Calu3 (cell line): Measurements from ENCODE around the gene PMPCA. TPM values are rescaled to one million over a fixed set of nuclear protein-coding genes. Genes with fewer than 3 reads are reported as not detected.
A peak's percentile ranks its signal among the peaks of the same experiment; 100 is the strongest.

ENCODE experiments used
- BruUV-seq: library from RNA; stranded (reverse); fragments of 400-500 nt; replicated peaks from 2 replicates; lab custom pipeline; 2021; lab: Mats Ljungman, UMichigan
- CTCF ChIA-PET: fragments of 300-600 bp; sonication (Branson Sonifier 250); formaldehyde crosslinking; loops from one replicate; lab custom pipeline; 2022; ENCODE audit warnings: antibody characterized with exemption; lab: Charles Lee
- DNase-seq: peaks from one replicate; pipeline ENCODE4 v3.0.0; 2022
- H3K27ac Mint-ChIP-seq: one replicate; pipeline ENCODE4 v1.8.0; 2022; ENCODE audit warnings: mixed read lengths; ENCODE audit not compliant: unreplicated experiment
- H3K27me3 Mint-ChIP-seq: one replicate; pipeline ENCODE4 v1.8.0; 2022; ENCODE audit warnings: mixed read lengths; ENCODE audit not compliant: unreplicated experiment
- H3K36me3 Mint-ChIP-seq: one replicate; pipeline ENCODE4 v1.8.0; 2022; ENCODE audit warnings: mild to moderate bottlenecking, moderate library complexity, mixed read lengths; ENCODE audit not compliant: insufficient read depth, unreplicated experiment
- H3K4me1 Mint-ChIP-seq: one replicate; pipeline ENCODE4 v1.8.0; 2022; ENCODE audit warnings: mild to moderate bottlenecking, low read depth, mixed read lengths; ENCODE audit not compliant: unreplicated experiment
- H3K4me3 Mint-ChIP-seq: one replicate; pipeline ENCODE4 v1.8.0; 2022; ENCODE audit warnings: mild to moderate bottlenecking, low read depth, moderate library complexity, mixed read lengths; ENCODE audit not compliant: unreplicated experiment
- H3K9me3 Mint-ChIP-seq: one replicate; pipeline ENCODE4 v1.8.0; 2022; ENCODE audit warnings: low read depth, mixed read lengths; ENCODE audit not compliant: unreplicated experiment
- intact Hi-C: fragments of 100-400 bp; cut with micrococcal nuclease; formaldehyde crosslinking; loops from one replicate; pipeline ENCODE4 v1.10.0; 2022; ENCODE audit not compliant: unreplicated experiment
- total RNA-seq: library from RNA; stranded (reverse); gene quantifications from 2 replicates; pipeline ENCODE4 v1.2.3, GENCODE V29; 2022
- TF ChIP-seq, protein P1 (sequence below): fragments of 200-600 bp; IDR thresholded peaks from one replicate; pipeline ENCODE4 v1.8.0; 2022; ENCODE audit warnings: antibody characterized with exemption; ENCODE audit not compliant: unreplicated experiment

The PMPCA gene
- total RNA-seq, 1 experiment from 2014 or later = 44.0 TPM

DNA sequence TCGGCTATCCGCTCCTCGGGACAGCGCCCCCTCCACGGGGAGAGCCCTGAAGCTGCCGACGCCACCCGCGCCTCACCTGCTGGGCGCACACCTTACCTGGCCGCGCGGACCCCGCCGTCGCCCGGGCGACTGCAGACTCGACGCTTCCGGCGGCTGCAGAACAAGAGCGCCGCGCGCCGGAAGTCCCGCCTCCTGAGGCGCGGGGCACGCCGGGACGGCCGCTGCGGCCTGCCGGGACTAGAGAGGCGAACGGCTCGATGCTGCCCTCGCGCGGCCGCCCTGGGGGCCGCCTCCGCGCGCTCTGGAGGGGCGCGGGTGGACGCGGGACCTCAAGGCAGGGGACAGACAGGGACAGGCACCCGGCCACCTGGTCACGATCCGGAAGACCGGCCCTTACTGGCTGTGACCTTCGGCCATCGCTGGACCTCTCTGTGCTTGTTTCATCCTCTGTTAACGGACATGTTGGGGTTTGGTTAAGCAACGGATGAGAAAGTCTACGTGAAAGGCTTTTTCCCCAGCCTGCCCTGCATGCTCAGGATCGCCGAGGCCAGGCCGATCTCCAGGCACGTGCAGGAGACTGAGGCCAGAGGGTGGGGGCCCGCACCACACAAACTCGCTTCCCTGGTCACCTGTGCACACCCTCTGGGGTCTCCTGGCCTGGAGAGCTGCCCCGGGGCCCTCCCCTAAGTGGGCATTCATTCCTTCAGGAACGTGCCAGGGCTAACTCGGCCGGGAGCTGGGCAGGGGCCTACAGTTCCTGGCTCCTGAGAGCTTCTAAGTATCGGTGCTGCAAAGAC lies 10.2 kb upstream of the PMPCA start, which contains the start of gene SNAPC4:
SNAPC4 (minus strand) TSS at position 133 of the 797 bp plus-strand sequence. CDS start 1,742 bp downstream, outside the sequence.
- DNase-seq = peak; percentile 83
- H3K9me3 Mint-ChIP-seq = no peaks in the 10 kb centered on the region
- CTCF ChIA-PET = interaction anchor here (0.7 kb wide), 1 partner anchor 55 kb away, joined by 4 read pairs; no protein-coding TSS in a partner anchor
- peaks cover 35% of the 10 kb centered on the region for H3K36me3 Mint-ChIP-seq
- H3K27me3 Mint-ChIP-seq = no peaks in the 10 kb centered on the region
- intact Hi-C loops = no loop called here
- peak within 1 kb of the TSS; percentile 60 for H3K27ac Mint-ChIP-seq
- no peaks in the 10 kb centered on the region for H3K4me1 Mint-ChIP-seq
- no TSS peak for BruUV-seq
- H3K4me3 Mint-ChIP-seq = peak within 1 kb of the TSS; percentile 89
- TF ChIP-seq, protein P1, sequence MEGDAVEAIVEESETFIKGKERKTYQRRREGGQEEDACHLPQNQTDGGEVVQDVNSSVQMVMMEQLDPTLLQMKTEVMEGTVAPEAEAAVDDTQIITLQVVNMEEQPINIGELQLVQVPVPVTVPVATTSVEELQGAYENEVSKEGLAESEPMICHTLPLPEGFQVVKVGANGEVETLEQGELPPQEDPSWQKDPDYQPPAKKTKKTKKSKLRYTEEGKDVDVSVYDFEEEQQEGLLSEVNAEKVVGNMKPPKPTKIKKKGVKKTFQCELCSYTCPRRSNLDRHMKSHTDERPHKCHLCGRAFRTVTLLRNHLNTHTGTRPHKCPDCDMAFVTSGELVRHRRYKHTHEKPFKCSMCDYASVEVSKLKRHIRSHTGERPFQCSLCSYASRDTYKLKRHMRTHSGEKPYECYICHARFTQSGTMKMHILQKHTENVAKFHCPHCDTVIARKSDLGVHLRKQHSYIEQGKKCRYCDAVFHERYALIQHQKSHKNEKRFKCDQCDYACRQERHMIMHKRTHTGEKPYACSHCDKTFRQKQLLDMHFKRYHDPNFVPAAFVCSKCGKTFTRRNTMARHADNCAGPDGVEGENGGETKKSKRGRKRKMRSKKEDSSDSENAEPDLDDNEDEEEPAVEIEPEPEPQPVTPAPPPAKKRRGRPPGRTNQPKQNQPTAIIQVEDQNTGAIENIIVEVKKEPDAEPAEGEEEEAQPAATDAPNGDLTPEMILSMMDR = peak; percentile 83

DNA sequence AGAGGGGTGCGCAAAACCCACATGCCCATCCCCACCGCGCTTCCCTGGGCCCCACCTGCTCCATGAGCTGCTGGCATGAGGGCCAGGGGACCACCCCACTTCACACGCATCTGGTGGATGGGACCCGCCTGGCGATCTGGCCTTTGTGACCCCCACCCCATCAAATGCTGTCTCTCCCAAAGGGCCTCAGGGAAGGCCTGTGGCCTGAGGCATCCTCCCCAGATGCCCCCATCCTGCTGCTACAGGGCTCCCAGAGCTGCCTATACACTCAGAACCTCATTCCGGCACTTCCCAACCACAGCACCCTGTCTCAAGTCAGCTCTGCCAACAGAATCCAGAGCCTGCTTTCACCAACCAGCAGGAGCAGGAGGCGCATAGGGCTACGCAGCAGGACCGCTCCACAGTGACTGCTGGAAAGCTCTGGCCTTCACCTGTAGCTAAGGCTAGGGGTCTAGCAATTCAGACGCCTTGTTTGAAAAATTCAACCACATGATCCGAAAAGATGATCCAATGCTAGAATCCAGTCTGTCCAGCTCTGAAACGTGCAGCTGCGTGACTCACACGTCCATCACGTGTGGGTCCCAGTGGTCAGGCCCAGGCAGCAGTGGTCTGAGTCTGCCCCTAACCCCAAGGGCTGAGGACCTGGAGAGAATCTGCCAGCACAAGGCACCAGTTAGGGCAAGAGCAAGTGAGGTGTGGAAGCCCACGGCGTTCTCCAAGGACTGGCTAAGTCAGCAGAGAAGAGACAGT lies 9.1 kb upstream of the PMPCA start:
- Mint-ChIP-seq H3K4me3 (peak overlapping the region; percentile 89), H3K27me3 (no peaks in the 10 kb centered on the region), H3K9me3 (no peaks in the 10 kb centered on the region), H3K27ac (peak overlapping the region; percentile 50), H3K4me1 (no peaks in the 10 kb centered on the region), H3K36me3 (peaks cover 38% of the 10 kb centered on the region)
- CTCF ChIA-PET = interaction anchor here (0.6 to 0.7 kb wide), 2 partner anchors 56 to 69 kb away, joined by 4 read pairs; no protein-coding TSS in a partner anchor
- BruUV-seq = no TSS peak
- TF ChIP-seq, protein P1 = no peak
- intact Hi-C loops = no loop called here
- no peak for DNase-seq

- Mint-ChIP-seq H3K27me3 (no peaks in the 10 kb centered on the region), H3K36me3 (peaks cover 41% of the 10 kb centered on the region), H3K9me3 (no peaks in the 10 kb centered on the region), H3K27ac (no peak overlapping the region), H3K4me1 (no peaks in the 10 kb centered on the region), H3K4me3 (no peak overlapping the region)
- no TSS peak for BruUV-seq
- TF ChIP-seq, protein P1 = no peak
- no peak for DNase-seq
- intact Hi-C loops = no loop called here
- CTCF ChIA-PET = interaction anchor here (0.6 kb wide), 1 partner anchor 70 kb away, joined by 4 read pairs; no protein-coding TSS in a partner anchor
These were observed 8.4 kb upstream of the PMPCA start for GRCh38 chr9:136402067-136402466.

DNA sequence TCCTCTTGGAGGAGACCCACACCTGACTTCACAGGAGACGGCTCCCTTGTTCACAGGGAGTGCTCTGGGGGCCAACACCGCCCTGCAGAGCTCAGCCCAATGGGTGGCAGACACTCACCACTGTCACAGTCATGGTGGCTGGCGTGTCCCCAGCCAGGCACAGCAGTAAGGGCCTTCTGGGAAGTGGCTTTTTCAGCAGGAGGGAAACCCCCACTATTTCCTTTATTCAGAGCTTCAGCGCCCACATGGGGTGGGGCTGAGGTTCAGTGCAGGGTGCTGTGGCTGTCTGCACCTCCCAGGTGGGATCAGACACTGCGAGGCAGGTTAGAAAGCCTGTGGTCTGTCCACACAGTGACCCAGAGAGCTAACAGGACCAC lies 6.9 kb upstream of the PMPCA start:
- Mint-ChIP-seq H3K27me3 (no peaks in the 10 kb centered on the region), H3K4me3 (no peak overlapping the region), H3K9me3 (no peaks in the 10 kb centered on the region), H3K4me1 (peaks cover under 1% of the 10 kb centered on the region), H3K27ac (no peak overlapping the region), H3K36me3 (peaks cover 53% of the 10 kb centered on the region)
- TF ChIP-seq, protein P1 = no peak
- no TSS peak for BruUV-seq
- intact Hi-C loops = no loop called here
- CTCF ChIA-PET = no interaction called here
- no peak for DNase-seq
